GM21381 (cell line): ENCODE results near the gene PPP1R3D.
"Not testable (repeated sequence)": the region's sequence is repeated elsewhere in the genome, so short reads cannot be mapped to it uniquely, and the experiment has no call there.

Source experiments
- ATAC-seq: cut with Tn5 transposase; IDR thresholded peaks from one replicate; pipeline ENCODE4 v1.9.1; 2021; ENCODE audit warnings: mild to moderate bottlenecking, moderate library complexity; ENCODE audit not compliant: unreplicated experiment

PPP1R3D gene, protein sequence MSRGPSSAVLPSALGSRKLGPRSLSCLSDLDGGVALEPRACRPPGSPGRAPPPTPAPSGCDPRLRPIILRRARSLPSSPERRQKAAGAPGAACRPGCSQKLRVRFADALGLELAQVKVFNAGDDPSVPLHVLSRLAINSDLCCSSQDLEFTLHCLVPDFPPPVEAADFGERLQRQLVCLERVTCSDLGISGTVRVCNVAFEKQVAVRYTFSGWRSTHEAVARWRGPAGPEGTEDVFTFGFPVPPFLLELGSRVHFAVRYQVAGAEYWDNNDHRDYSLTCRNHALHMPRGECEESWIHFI

DNA sequence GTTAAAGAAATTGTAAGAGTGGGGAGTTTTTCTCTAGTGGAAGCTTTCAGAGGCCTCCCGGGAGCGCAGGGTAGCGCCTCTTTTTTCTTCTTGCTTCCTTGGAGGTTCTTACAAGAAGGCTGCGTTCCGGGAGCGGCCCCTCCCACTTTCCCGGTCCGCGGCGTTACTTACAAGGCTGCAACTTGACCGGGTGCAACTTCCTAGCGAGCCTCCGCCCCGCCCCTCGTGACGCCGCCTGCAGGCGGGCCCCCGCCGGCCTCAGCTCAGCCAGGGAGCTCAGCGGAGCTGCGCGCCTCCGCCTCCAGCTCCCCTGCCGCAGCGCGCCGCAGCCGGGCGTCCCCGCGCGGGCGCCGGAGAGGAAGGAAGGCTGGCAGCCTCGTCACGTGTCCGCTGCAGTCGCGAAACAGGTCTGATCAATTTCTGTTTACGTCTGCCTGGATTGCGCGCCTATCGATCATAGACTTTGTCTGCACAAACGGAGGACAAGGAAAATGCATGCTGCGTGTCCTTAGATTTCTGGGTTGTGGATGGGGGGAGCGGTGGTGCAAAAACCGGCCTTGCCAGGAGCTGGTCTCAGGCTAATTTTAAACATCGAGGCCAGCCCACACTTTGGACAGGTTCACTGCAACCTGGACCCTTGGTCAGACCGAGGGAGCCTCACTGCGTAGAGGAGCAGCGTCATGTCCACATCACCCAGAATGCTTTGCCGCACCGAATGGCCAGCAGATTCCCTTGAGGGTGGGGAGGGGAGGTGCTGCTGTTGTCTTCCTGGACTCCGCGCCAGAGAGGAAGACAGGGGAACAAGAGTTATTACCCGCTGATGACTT, at the start of gene PPP1R3D, which contains the start of gene FAM217B:
PPP1R3D (minus strand) TSS at position 177 of the 827 bp plus-strand sequence. CDS start 374 bp downstream, outside the sequence.
FAM217B (plus strand) TSS at position 261 of the 827 bp plus-strand sequence. CDS start 3,555 bp downstream, outside the sequence.
- ATAC-seq = peak; percentile 90

DNA sequence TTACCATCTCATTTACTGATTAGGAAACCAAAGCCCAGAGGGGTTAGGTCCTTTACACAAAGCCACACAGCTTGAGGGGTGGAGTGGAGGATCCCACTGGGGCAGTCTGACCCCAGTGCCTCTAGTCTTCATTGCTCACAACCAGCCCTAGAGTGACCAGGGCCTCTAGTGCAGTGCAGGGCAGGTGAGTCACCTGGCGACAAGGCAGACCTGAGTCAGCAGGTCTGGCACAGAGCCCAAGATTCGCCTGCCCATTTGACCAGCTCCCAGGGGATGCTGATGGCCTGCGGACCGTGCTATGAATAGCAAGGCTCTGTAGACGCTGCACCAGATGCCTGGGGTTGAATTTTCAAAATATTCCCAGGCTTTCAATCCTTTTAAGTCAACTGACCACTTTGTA, 48.0 kb upstream of the PPP1R3D start:
- ATAC-seq = no peak

DNA sequence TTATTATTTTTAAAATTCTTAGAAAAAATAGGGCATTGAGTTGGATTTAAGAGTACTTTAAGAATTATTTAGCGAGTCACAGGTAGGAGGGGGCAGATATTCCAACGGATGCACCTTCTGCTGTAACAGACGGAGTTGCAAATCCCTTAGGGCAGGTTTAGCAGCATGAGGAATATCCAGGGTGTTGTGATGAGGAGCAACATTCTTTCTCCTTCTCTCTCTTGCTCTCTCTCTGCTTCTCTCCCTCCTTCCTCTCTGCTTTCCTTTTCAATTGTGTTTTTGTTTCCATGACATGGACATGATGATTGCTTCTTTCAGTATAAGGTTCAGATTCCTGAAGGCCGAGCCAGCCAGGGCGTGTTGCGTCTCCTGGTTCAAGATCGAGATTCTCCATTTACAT, 47.0 kb upstream of the PPP1R3D start:
- no peak for ATAC-seq

DNA sequence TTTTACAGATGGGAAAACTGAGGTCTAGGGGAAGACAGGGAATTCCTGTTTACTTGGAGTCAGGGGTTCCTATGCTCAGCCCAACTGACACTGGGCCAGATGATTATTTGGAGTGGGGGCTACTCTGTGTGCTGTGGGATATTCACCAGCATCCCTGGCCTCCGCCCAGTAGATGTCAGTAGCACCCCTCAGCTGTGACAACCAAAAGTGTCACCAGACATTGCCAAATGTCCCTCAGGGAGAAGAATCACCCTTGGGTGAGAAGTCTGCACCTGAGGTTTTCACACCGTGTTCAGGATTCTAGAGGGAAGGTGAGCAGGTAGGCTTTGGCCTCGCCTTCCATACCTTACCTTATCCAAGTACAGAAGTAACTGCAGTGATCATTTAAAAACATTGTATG, 45.8 kb upstream of the PPP1R3D start:
- ATAC-seq = no peak

DNA sequence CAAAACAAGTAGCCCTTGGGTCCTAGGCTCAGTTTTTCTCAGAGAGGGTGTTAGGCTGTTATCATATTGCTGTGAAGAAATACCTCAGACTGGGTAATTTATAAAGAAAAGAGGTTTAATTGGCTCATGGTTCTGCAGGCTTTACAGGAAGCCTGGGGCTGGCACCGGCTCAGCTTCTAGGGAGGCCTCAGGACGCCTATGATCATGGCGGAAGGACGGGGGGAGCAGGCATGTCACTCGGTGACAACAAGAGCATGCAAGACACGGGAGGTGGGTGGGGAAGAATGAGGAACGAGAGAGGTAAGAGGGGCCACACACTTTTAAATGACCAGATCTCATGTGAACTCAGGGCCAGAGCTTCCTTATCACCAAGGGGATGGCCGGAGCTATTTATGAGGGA, 45.1 kb upstream of the PPP1R3D start:
- ATAC-seq = no peak

DNA sequence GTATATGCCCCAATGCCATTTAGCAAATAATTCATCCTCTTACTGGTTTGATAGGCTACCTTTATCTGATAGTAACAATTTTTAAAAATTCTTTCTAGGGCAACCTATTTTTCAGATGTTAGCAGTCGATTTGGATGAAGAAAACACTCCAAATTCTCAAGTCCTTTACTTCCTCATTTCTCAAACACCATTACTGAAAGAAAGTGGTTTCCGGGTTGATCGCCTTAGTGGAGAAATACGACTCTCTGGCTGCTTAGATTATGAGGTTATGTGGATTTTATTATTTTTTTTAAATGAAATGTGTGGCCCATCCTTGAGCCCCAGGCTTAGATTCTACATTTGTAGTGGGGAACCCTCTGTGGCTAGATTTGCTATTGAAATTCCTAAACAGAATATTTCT, 44.4 kb upstream of the PPP1R3D start:
- no peak for ATAC-seq

DNA sequence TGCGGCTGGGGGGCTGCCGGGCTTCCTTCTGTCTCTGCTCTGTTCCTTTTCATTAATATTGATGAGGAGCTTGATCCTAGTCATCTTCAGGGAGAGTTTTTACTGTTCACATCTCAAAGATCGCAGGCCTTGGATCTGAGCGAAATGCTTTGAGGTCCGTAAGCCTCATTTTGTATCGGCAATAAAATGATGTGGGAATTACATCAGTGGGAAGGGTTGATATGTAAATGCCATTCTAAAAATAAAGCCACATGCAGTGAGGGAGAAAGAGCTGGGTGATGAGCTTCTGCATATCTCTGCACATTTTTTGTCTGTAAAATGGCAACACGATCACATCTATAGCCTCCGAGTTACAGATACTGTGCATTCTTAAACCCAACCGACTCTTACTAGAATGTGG, 43.0 kb upstream of the PPP1R3D start:
- no peak for ATAC-seq

DNA sequence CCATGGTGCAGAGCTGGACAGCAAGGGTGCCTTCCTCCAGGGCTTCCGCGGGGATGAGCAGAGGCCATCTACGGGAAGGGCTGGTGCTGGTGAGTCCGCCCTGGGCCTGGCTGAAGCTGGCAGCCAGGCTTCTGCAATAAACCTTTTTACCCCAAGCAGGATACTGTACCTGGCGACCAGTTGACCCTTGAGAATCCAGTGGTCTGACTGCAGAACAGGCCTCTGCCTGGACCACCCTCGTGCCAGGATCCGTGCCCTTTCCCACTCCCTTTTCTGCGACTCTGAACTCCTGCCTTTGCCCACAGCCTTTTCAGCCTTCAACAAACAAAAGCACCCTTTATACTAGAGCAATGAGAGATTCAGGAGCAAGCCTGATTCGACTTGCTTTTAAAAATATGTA, 37.0 kb upstream of the PPP1R3D start:
- no peak for ATAC-seq

DNA sequence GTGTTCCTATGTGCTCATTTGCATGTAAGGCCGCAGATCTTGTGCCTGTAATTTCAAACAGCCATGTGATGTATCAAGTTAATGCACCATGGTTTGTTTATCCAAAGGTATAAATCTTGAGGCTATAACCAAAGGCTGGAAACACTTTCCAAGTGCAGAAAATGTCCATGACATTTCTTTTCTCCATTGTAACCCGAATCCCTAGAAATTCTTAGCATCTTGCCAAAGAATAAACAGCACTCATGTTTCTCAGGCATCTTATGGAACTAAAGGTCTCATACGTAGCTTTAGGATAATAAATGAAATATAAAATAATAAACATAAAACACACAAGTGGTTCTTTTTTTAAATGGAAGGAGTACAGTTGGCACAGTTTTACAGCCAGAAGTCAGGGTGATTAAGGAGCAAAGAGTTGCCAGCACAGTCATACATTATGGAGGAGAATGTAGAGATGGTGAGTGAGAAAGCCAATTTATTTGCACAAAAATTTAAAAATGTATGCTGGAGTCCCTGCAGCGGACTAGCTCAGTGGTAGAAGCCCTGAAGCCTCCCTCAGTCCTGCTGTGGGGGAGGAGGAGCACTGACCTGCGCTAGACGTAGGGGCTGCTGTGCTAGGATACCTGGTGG, 36.2 kb upstream of the PPP1R3D start:
- no peak for ATAC-seq

DNA sequence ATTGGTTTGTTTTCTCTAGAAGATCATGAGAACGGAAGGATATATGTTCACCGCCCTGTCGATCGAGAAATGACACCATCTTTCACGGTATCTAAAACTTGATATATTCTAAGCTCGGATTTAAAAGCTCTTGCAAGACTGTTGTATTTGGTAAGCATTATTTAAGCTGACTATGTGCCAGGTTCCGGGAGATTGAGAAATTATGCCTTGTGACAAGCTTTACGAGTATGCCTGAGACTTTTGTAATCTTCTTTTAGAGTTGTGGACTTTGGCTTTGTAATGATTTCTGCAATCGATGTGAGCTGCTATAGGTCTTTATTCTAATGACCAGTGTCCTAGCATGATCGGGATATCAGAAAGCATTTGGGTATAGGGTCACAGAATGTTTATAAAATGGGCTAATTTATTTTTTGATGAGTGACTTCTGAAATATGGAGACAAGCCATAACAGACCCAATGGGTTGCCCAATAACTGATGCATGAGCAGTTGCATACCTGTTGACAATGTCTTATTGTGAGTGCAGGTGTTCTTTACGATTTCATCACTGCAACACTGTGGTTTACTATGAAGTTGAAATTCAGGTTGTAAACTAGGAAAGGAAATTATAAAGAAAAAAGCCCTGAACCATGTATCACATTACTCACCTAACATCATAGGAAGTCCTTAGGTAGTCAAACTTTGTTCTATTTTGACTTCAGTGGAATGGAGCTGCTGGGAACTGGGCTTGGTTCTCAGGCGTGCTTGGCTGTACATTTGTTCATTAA, 32.1 kb upstream of the PPP1R3D start:
- no peak for ATAC-seq

DNA sequence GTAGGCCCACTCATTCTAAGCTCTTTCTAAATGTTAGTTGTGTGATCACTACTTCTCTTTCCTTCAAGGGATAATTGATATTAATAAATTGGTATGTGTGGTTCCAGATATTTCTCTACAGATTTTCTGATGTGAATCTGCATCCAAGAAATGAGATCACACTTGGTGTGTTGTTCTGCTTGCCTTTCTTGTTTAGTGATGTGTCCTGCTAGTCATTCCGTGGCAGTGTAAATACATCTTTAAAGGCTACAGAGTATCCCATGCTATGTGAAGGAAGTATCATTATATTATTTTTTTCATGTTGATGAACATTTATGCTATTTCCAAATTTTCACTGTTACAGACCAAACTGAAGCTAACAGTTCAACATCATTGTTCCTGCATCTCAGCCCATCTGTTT, 31.3 kb upstream of the PPP1R3D start:
- no peak for ATAC-seq

DNA sequence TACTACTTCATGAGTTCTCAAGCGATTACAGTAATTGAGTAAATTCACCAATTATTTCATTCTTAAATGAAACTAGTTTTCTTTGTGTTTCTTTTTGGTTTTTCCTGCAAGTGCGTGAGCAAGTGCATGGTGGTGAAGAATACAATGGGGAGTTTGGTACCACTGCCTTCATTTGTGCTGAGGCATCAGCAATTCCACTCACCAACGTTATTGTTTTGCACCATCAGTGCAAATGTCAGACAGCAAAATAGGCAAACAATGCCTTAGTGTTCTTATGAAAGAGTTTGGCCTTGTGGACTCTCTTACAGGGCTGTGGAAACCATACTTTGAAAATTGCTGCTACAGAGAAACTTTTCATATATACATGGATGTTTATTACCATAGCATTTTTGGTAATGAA, 26.3 kb upstream of the PPP1R3D start:
- ATAC-seq = no peak

DNA sequence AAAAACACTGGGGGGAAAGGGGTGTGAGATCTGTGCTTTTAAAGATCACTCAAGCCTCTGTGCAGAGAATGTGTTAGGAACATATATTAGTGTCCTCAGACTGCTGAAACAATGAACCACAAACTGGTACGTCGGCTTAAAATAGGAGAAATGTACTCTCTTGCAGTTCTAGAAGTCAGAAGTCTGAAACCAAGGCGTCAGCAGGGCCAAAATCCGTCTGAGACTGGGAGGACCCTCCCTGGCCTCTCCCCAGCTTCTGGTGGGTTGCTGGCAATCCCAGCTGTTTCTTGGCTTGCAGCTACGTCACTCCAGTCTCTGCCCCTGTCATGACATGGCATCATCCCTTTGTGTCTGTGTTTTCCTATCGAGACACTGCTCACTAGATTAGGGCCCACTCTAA, 22.1 kb upstream of the PPP1R3D start:
- no peak for ATAC-seq

DNA sequence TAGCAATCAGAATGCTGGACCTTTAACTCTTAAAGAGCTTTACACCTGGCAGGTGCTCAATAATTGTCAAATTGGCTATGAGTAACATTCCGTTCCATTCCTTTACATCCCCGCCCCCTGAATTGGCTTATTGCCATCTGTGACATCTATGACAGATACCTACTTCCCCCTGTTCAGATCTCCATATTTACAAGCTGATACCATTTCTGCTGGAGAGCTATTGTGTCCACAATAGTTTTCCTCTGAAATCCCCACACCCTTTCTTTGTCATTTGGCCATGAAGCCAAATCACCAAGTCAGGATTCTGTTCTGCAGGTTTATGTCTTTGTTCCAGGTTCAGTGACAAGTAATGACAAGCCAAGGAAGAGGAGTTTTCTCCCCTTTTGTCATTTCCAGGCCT, 21.3 kb upstream of the PPP1R3D start:
- no peak for ATAC-seq

DNA sequence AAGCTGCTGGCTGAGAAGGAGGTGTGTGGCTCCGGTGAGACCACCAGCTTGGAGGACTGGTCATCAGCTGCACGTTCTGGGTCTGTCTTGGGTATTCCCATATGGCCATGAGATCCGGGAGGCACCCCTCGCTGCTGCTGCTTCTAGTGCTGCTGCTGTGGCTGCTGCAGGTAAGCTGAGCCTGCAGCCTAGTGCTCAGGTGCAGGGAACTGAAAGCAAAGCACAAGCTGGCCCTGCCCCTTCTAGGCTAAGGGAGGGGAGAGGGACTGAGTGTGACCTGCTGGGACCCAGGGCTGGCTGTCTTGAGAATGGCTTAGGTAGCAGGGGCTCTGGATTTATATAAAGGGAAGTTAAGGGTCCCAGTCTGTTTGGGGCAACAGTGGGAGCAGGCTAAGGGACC, 18.5 kb upstream of the PPP1R3D start:
- no peak for ATAC-seq

DNA sequence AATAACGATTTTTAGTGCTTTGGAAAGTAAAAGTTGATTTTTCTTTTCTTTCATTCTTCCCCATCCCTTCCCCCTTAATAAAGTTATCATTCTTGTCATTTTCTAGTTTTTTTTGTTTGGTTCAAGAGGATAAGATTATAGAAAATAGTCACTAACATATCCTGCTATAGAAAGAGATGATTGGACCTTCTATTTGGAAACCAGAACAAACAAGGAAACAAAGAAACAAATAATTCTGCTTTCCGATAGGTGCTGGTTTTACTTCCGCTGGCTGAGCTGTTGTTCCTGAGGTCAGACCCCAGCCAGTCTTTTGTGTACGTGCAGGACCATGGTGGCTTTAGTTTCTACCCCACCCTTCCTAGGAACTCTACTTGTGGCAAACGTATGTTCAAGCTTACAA, 18.0 kb upstream of the PPP1R3D start, which contains the start of gene CDH26:
CDH26 (plus strand) TSS at position 301 of the 400 bp plus-strand sequence. CDS start 304 bp downstream, outside the sequence.
- no peak for ATAC-seq

DNA sequence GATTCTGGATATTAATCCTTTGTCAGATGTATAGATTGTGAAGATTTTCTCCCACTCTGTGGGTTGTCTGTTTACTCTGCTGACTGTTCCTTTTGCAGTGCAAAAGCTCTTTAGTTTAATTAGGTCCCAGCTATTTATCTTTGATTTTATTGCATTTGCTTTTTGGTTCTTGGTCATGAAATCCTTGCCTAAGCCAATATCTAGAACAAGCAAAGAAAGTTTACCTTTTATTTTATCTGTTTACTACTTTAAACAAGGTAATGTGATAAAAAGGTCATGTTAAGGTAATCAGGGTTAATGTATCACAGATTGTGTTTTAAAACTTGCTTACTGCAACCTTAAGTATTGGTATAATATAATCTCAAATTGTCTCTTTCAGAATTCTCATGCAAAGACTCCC, 17.5 kb upstream of the PPP1R3D start:
- not testable (repeated sequence) for ATAC-seq

DNA sequence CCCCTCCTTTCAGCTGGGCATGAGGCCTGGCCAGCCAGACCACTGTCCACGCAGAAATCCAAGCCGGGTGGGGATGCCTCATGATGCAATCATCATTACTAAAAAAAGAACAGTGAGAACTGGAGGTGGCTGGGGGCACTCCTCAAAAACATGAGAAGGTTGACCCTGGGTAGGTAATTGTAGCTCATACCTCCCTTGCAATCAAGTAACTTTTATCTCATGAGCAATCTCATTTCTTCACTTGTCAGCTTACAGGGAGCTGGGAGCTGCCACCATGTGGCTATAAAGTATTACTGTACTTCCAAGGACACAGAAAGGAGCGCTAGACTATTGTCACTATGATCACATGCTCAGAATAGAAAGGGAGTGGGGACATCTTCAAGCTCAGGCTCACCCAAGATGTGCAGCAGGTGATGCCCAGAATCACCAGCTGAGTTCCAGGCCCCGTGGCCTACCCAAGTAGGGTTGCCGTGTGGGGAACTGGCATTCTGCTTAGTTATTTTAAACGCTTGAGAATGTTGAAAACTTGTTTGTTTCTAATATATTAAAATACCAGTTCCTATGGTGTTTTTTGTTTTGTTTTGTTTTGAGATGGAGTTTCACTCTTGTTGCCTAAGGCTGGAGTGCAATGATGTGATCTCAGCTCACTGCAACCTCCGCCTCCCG, 15.2 kb upstream of the PPP1R3D start:
- no peak for ATAC-seq

DNA sequence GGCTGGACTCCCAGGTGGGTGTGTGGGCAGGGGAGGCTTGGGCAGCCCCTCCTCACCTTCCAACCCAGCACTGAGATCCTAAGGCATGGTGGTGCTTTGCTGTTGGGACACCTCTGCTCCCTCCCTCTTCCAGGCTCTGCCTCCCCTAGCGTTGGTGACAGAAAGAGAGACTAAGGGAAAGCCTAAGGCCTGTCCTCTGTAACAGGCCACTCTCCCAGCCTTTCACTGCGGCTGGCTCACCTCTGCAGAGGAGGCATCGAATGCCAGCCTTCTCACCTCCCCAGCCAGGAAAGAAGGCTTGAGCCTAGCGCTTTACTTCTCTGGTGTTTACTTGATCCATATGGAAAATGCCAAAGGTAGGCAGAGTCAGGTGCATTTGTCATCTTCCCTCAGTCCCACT, 14.6 kb upstream of the PPP1R3D start:
- ATAC-seq = no peak

DNA sequence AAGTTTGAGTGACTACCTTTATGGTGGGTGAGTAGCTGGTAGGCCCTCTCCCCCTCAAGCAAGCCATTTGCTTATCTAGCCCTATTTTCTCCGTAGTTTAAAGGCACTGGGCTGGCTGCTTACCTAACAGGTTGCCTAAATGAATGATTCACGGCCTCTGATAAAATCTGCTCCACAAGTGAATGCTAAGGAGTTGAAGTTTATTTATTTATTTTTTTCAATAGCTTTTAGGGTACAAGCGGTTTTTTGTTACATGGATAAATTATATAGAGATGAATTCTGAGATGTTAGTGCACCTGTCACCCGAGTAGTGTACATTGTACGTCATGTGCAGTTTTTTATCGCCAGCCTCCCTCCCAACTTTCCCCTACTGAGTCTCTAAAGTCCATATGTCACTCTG, 9.8 kb upstream of the PPP1R3D start:
- ATAC-seq = no peak
